HepG2 (cell line): ENCODE measurements around the gene RNF126. TPM values are rescaled to one million over a fixed set of nuclear protein-coding genes. Genes with fewer than 3 reads are reported as not detected.
A peak's percentile ranks its signal among the peaks of the same experiment; 100 is the strongest.

Source experiments
- ATAC-seq: fragments of 200-7000 bp; cut with Tn5 transposase; 3 replicates; pipeline ENCODE4 v1.9.1; 2020; ENCODE audit warnings: mild to moderate bottlenecking, moderate library complexity
- BruUV-seq: library from RNA; stranded (reverse); fragments of 400-500 nt; replicated peaks from 2 replicates; lab custom pipeline; 2021; lab: Mats Ljungman, UMichigan
- CTCF ChIA-PET: fragments of 300-600 bp; formaldehyde crosslinking; extraction: SDS; loops from one replicate; lab custom pipeline; 2021; ENCODE audit warnings: low total read pairs, inconsistent platforms, low intra/inter-chr PET ratio; lab: Yijun Ruan, JAX
- POLR2A ChIA-PET: fragments of 350-600 bp; sonication (Branson Sonifier 250); formaldehyde crosslinking; loops from one replicate; lab custom pipeline; 2020; ENCODE audit warnings: antibody characterized with exemption, inconsistent platforms; lab: Yijun Ruan, JAX
- DNase-seq: peaks from one replicate; pipeline ENCODE4 v3.0.0-alpha.2; 2015; ENCODE audit warnings: low spot score
- FAIRE-seq: peaks from 3 replicates; lab custom pipeline; 2011; peaks lifted over from hg19 to GRCh38; lab: Jason Lieb, UNC
- H2AFZ ChIP-seq: one replicate; pipeline ENCODE4 v1.6.1; 2011; ENCODE audit warnings: low read length, inconsistent platforms
- H3K27ac ChIP-seq: fragments of 300-600 bp; 3 replicates; pipeline ENCODE4 v1.8.0; 2011; ENCODE audit warnings: mixed run types, mild to moderate bottlenecking, mixed read lengths, low read length, inconsistent platforms; ENCODE audit not compliant: insufficient read depth; ENCODE audit errors: extremely low read length
- H3K27me3 ChIP-seq, 2 experiments: fragments of 200-600 bp in 1 of 2; 2 replicates in 1 of 2; 3 replicates in 1 of 2; pipeline versions ENCODE4 v1.6.0 to v1.8.0; 2011; ENCODE audit warnings: low read length in 2 of 2, mild to moderate bottlenecking in 2 of 2, moderate library complexity in 2 of 2, inconsistent platforms in 1 of 2; ENCODE audit not compliant: insufficient read depth in 2 of 2, control insufficient read depth in 1 of 2
- H3K36me3 ChIP-seq, 2 experiments: fragments of 200-600 bp in 1 of 2; replicated peaks in 1 of 2; 2 replicates in 1 of 2; 3 replicates in 1 of 2; pipeline versions ENCODE4 v1.5.1 to v1.8.0; 2011; ENCODE audit warnings: low read length in 2 of 2, inconsistent platforms in 1 of 2; ENCODE audit not compliant: insufficient read depth in 2 of 2, control insufficient read depth in 1 of 2
- H3K4me1 ChIP-seq: 2 replicates; pipeline ENCODE4 v1.5.1; 2012; ENCODE audit warnings: low read length, inconsistent platforms; ENCODE audit not compliant: insufficient read depth
- H3K4me2 ChIP-seq: 2 replicates; pipeline ENCODE4 v1.6.0; 2011; ENCODE audit warnings: low read depth, low read length, inconsistent platforms
- H3K4me3 ChIP-seq, 3 experiments: fragments of 200-600 bp in 1 of 3; sonication (generic), shearing (Covaris generic) in 1 of 3; replicated peaks in 1 of 3; 2 replicates each; pipeline ENCODE4 v1.5.1; 2011 to 2016; ENCODE audit warnings: low read length in 3 of 3, inconsistent platforms in 2 of 3, low read depth in 2 of 3, mild to moderate bottlenecking in 2 of 3, control low read depth in 1 of 3, mixed read lengths in 1 of 3; ENCODE audit not compliant: insufficient read depth in 1 of 3
- H3K79me2 ChIP-seq: one replicate; pipeline ENCODE4 v1.6.1; 2011; ENCODE audit warnings: low read length, inconsistent platforms; ENCODE audit not compliant: insufficient read depth
- H3K9ac ChIP-seq: 2 replicates; pipeline ENCODE4 v1.6.0; 2011; ENCODE audit warnings: mild to moderate bottlenecking, low read depth, low read length, inconsistent platforms; ENCODE audit not compliant: insufficient read depth
- H3K9me3 ChIP-seq: 2 replicates; pipeline ENCODE4 v1.5.1; 2012; ENCODE audit warnings: mild to moderate bottlenecking, low read length
- H4K20me1 ChIP-seq: 2 replicates; pipeline ENCODE4 v1.6.0; 2011; ENCODE audit warnings: inconsistent platforms, mild to moderate bottlenecking, low read length, moderate library complexity; ENCODE audit not compliant: insufficient read depth
- HDAC2 ChIP-seq: sonication (generic); formaldehyde crosslinking; IDR thresholded peaks from 2 replicates; pipeline ENCODE4 v1.4.0; 2020; ENCODE audit warnings: missing genetic modification reagents
- RBFOX2 ChIP-seq: fragments of 200-400 bp; formaldehyde crosslinking; IDR thresholded peaks from 2 replicates; pipeline ENCODE4 v1.6.1; 2017; ENCODE audit warnings: low read depth, mild to moderate bottlenecking, low read length
- TCF12 ChIP-seq, 2 experiments: fragments of 450-650 bp in 1 of 2; sonication (generic) in 1 of 2; formaldehyde crosslinking in 1 of 2; IDR thresholded peaks; 2 replicates each; pipeline versions ENCODE4 v1.6.1 to v1.8.0; 2017 to 2022; ENCODE audit warnings: antibody characterized with exemption in 1 of 2, mild to moderate bottlenecking in 1 of 2, missing genetic modification reagents in 1 of 2, moderate library complexity in 1 of 2
- TCF7L2 ChIP-seq: IDR thresholded peaks from 2 replicates; pipeline ENCODE4 v1.6.1; 2011; ENCODE audit warnings: mild to moderate bottlenecking, low read depth, low read length, moderate library complexity
- ZNF652 ChIP-seq: IDR thresholded peaks from 2 replicates; pipeline ENCODE4 v1.6.1; 2016; ENCODE audit warnings: low read depth, borderline replicate concordance
- ZNF678 ChIP-seq: sonication (generic); formaldehyde crosslinking; IDR thresholded peaks from 2 replicates; pipeline ENCODE4 v1.4.0; 2020; ENCODE audit warnings: mild to moderate bottlenecking, missing genetic modification reagents
- ZNF850 ChIP-seq: sonication (generic); formaldehyde crosslinking; conservative IDR thresholded peaks from 2 replicates; pipeline ENCODE4 v1.9.0; 2021; ENCODE audit warnings: mild to moderate bottlenecking, missing genetic modification reagents
- WGBS: methylation state at CpG from one replicate; pipeline ENCODE4 v1.1.6; 2017; ENCODE audit warnings: low lambda C conversion rate; 5-methylcytosine and 5-hydroxymethylcytosine counted together
- in situ Hi-C: cut with HindIII; loops from 2 replicates; pipeline ENCODE4 v1.10.0; 2017; ENCODE audit warnings: low pct_unique_long_range_greater_than_20kb; ENCODE audit not compliant: extremely low pct_ligation_motif_present
- intact Hi-C: fragments of 100-400 bp; cut with micrococcal nuclease; formaldehyde crosslinking; loops from one replicate; pipeline ENCODE4 v1.10.0; 2022; ENCODE audit not compliant: unreplicated experiment
- polyA plus RNA-seq, 8 experiments: library from polyadenylated mRNA; depleted of rRNA in 3 of 8; stranded (reverse) in 7 of 8; unstranded in 1 of 8; fragments of >200 nt; fragmentation: Illumina TruSeq in 4 of 8; extraction: Trizol in 4 of 8; gene quantifications; 2 replicates each; pipeline versions ENCODE4 v1.2.1 to v1.2.3, GENCODE V29; 2011 to 2016; ENCODE audit warnings: low read depth in 4 of 8, missing spikeins in 1 of 8, mixed read lengths in 1 of 8; ENCODE audit not compliant: insufficient read depth in 1 of 8
- total RNA-seq, 5 experiments: library from RNA; depleted of rRNA; stranded (reverse); fragments of >200 nt; fragmentation: Illumina TruSeq; extraction: Trizol; gene quantifications; 2 replicates each; pipeline ENCODE4 v1.2.3, GENCODE V29; 2016; ENCODE audit warnings: low read depth in 1 of 5

RNF126 gene
- total and polyA plus RNA-seq, 2 of the 13 experiments (the other 11 are each of a cell fraction or from before 2014, with no cell fraction given) = 23.2 to 34.0 TPM

GRCh38 chr19:682678-683320 lies 19.8 kb upstream of the RNF126 start:
- no peak overlapping the region for H3K9ac ChIP-seq
- in situ Hi-C loops (no loop called here), intact Hi-C loops (no loop called here)
- no peaks in the 10 kb centered on the region for H4K20me1 ChIP-seq
- H3K36me3 ChIP-seq = no peaks in the 10 kb centered on the region
- H3K4me3 ChIP-seq = no peak overlapping the region
- DNase-seq (no peak), FAIRE-seq (no peak), ATAC-seq (no peak)
- no peaks in the 10 kb centered on the region for H3K9me3 ChIP-seq
- BruUV-seq = no TSS peak
- H3K4me1 ChIP-seq = peaks cover 29% of the 10 kb centered on the region
- CTCF ChIA-PET = no interaction called here
- no peak overlapping the region for H3K4me2 ChIP-seq
- no peak overlapping the region for H2AFZ ChIP-seq
- no peaks in the 10 kb centered on the region for H3K27me3 ChIP-seq
- TF ChIP-seq ZNF652 (CRISPR knock-in tag) (no peak), TCF7L2 (no peak), ZNF850 (CRISPR knock-in tag) (no peak), TCF12 (IDR thresholded peaks at IDR 0.05) (no peak), TCF12 (CRISPR knock-in tag; IDR thresholded peaks at IDR 0.05) (no peak), RBFOX2 (peak; percentile 18; the same call in 1 of the 2 replicates), ZNF678 (no peak), HDAC2 (CRISPR knock-in tag) (no peak)
- H3K79me2 ChIP-seq = no peaks in the 10 kb centered on the region
- 84% methylated on average over 8 of the region's 25 CpGs for WGBS
- no peak overlapping the region for H3K27ac ChIP-seq
- POLR2A ChIA-PET = interaction anchor here (1.2 kb wide), 1 partner anchor 21 kb away, joined by 6 read pairs; no protein-coding TSS in a partner anchor
